OCI-LY7 (cell line): ENCODE measurements around the gene CUL2.

Experiments
- CTCF ChIP-seq: fragments of 200-600 bp; sonication (generic); conservative IDR thresholded peaks from 2 replicates; pipeline ENCODE4 v1.5.1; 2014; ENCODE audit warnings: mild to moderate bottlenecking, antibody characterized with exemption, low read length, moderate library complexity, mixed read lengths
- EZH2phosphoT487 ChIP-seq: fragments of 200-600 bp; sonication (generic); IDR thresholded peaks from 2 replicates; pipeline ENCODE4 v1.6.1; 2018; ENCODE audit warnings: low read depth, borderline replicate concordance, mild to moderate bottlenecking, mixed run types, antibody characterized with exemption, low read length, moderate library complexity, mixed read lengths

- TF ChIP-seq CTCF (no peak), EZH2phosphoT487 (no peak)
These were observed 72.5 kb downstream of the CUL2 start for GRCh38 chr10:35017608-35018007.
